ENCODE results near the gene RPLP2.

The RPLP2 gene

DNA sequence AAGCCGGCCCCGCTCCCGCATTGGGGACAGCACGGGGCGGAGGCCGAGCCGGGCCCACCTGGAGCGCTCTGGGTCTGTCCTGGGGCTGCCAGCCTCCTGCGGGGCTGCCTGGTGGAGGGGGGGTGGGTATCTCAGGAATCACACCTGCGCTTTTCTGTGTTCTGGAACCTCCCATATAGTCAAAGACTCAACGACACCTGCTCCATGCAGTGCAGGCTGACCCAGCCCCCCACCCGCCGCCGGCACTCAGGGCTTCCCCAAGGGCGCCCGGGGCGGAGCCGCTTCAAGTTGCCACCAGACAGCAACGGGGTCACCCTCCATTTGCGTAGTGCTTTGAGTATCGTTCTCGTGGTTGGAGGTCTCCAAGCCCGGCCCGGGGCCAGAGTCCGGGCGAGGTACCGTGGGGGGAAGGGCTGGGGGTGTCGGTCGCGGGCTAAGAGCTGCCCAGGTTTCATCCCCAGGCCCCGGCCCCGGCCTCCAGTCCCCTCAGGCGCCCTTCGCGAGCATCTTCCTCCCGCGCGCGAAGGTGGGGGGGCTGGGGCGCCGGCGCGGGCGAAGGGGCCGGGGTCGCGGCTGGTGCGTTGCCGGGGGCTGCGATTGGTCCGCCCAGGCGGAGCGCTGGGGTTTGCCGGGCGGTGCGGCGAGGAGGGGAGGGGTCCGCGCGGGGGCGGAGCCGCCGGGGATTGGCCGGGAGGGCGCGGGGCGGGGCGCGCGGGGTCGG lies 39.5 kb downstream of the RPLP2 start:
- H3K27ac Mint-ChIP-seq = no peak overlapping the region
- DNase-seq (ENCODE audit: low spot score in 2 of 2) (no peak), ATAC-seq (no peak)
- no peaks in the 10 kb centered on the region for H3K9me3 Mint-ChIP-seq
- no peaks in the 10 kb centered on the region for H3K36me3 Mint-ChIP-seq
- peak overlapping the region; percentile 60 for H3K4me3 Mint-ChIP-seq
- H3K4me1 Mint-ChIP-seq = peaks cover 6% of the 10 kb centered on the region

DNA sequence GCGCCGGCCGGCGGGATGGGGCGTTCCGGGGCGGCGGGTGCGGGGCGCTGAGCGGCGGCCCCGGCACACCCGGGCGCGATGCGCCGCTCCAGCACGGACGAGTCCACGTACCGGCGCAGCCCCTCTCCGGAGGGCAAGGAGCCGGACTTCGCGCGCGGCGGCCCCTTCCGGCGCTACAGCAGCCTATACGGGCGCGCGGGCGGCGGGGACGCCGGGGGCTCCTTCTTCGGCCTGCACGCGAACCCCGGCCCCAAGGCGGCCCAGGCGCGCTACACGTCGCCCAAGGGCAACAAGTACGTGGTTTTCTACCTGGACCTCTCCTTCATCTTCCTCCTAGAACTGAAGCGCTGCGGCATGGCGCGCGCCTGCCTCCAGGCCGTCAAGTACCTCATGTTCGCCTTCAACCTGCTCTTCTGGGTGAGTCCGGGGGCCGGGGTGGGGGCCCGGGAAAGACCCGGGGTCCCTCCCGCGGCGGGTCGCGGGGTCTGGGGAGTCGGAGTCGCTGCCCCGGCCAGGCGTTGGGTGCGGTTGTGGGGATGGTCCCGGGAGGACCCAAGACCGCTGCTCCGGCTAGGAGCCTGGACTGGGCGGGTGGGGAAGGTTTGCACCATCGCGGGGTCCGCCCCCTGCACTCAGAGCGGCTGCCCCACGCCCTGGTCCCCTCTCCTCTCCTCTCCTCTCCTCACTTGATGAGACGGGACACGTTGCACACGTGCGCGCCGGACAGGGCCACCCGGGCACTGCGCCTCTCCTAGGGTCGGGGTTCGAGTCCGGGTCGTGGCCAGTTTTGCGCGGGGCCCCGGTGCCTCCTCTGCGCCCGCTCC lies 40.4 kb downstream of the RPLP2 start:
- Mint-ChIP-seq H3K36me3 (no peaks in the 10 kb centered on the region), H3K9me3 (no peaks in the 10 kb centered on the region), H3K4me1 (peaks cover 6% of the 10 kb centered on the region), H3K4me3 (peak overlapping the region; percentile 26), H3K27ac (no peak overlapping the region)
- no peak for DNase-seq (ENCODE audit: low spot score in 2 of 2)
- no peak for ATAC-seq

DNA sequence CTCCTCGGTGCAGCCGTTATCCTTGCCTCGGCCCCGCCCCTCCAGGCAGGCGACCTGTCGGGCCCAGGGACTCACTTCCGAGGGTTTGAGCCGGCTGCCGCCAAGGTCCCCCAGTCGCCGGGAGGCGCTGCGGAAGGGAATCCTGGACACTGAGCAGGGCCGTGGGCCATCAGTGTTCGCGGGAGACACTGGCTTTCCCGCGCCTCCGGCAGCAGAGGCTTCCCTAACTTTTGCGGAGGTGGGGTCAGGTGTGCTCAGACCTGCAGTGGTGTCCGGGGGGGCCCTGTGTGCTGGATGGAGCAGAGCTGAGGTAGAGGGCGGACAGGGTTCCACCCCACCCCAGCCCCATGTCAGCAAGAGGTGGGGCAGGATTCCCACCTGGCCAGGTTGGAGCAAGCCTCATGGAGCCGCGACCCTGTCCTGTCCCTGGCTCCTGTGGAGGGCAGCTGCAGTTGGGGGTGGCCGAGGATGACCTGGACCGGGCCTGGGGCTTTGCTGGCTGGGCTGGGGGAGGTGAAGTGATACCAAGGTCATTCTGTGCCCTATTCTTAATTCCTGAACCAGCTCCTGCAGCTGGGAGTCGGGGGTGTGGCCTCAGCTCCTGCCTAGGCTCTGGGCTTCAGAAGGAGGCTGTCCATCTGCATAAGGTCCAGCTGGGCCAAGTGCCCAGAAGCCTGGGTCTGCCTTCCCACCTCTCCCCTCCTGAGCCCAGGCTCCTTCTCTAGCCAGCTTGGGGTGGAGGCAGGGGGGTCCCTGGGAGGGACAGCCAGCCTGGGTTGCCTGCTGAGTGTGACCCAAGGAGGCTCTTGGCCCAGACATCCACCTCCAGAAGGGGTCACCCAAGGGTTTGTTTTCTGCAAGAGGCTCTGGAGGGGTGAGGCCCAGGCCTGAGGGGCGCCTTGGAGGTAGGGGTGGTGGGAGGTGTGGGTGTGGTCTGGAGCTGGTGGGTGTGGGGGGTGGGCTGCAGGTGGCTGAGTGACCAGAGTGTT lies 41.3 kb downstream of the RPLP2 start:
- no peak for DNase-seq (ENCODE audit: low spot score in 2 of 2)
- no peak for ATAC-seq
- no peaks in the 10 kb centered on the region for H3K9me3 Mint-ChIP-seq
- H3K4me1 Mint-ChIP-seq = peaks cover 6% of the 10 kb centered on the region
- no peaks in the 10 kb centered on the region for H3K36me3 Mint-ChIP-seq
- no peak overlapping the region for H3K4me3 Mint-ChIP-seq
- H3K27ac Mint-ChIP-seq = no peak overlapping the region

DNA sequence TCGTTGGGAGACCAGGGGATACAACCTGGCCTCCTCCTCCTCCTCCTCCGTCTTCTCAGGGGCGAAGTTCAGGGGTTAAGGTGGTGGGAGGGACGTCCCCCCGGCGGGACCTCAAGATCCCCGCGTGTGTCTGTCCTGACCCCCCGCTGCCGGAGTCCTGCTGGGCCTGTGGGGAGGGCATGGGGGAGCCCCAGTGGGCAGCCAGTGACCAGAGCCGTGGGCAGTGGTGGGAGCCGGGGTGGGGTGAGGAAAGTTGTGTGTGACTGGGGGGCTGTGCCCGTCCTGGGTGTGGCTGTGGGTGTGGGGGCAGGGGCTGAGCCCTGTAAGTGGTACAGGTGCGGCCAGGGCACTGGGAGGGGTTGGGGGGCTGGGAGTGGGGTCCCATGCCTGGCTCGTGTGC lies 43.0 kb downstream of the RPLP2 start:
- no peaks in the 10 kb centered on the region for H3K9me3 Mint-ChIP-seq
- H3K36me3 Mint-ChIP-seq = no peaks in the 10 kb centered on the region

DNA sequence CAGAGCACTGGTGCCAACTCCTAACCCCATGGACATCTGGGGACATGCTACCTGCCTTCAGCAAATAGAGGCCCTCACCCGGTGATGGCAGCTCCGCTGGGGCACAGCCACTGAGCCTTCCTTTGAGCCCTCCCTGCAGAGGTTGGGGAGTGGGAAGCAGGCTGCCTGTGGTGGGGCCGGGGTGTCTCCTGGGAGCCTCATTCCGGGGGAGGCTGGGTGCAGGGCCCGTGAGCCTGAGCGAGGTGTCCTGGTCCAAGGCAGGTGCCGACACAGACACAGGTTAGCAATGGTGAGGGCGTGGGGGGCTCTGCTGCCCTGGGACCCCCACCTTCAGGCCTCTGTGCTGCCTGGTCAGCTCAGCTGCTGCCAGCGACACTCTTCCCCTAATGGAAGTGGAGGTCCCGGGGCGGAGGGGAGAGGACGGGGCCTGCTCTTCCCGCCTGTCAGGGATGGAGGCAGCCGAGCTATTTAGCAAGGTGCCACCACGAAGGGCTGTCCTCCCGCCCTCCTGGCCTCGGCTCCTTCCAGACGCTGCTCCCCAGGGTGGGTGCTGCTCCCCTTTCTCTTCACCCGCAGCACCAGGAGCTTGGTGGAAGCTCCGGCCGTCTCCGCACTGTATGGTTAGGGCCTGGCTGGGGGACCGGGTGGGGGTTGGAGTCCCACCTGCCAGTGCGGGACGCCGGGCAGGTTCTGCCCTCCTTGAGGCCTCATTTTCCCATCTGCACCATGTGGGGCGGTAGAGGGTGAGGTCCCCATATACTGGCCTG lies 44.1 kb downstream of the RPLP2 start:
- no peak overlapping the region for H3K27ac Mint-ChIP-seq
- H3K9me3 Mint-ChIP-seq = no peaks in the 10 kb centered on the region
- no peak overlapping the region for H3K4me3 Mint-ChIP-seq
- DNase-seq (ENCODE audit: low spot score in 2 of 2) = no peak
- no peak for ATAC-seq
- H3K36me3 Mint-ChIP-seq = peaks cover 1% of the 10 kb centered on the region
- peaks cover 7% of the 10 kb centered on the region for H3K4me1 Mint-ChIP-seq

More for the DNA sequence above, 43.0 kb downstream of the RPLP2 start:
- ATAC-seq = no peak
- Mint-ChIP-seq H3K4me3 (no peak overlapping the region), H3K4me1 (peaks cover 13% of the 10 kb centered on the region), H3K27ac (no peak overlapping the region)
- no peak for DNase-seq (ENCODE audit: low spot score in 2 of 2)

DNA sequence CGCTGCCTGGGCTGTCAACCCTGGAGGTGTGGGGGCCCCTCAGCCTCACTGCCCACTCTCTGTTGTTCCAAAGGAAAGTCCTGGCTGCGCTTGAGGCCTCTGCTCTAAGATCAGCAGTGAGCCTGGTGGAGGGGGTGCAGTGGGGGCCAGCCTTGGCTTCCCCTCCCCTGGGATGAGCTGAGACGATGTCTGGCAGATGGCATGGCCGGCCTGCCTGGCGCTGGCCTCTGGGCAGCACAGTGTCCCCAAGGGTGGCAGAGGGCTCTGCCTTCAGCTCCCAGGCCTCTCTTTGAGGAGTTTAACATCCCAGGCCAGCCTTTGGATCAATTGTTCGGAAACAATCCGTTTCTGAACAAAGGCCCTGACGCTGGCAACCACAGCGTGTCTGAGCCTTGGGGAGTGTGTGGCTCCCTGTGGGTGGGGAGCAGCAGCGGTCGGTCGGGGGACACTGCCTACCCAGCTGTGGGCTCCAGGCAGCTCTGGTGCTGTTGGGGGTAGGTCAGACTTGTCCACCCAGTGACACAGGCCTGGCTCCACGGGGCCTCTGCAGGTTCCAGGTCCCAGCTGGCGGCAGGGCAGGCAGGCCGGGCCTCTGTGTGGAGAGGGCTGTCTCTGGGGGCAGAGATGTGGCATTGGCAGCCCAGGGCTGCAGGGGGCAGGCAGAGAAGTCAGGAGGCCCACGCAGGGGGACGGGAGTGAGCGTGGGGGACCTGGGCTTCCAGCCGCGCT lies 45.0 kb downstream of the RPLP2 start:
- Mint-ChIP-seq H3K36me3 (peaks cover 5% of the 10 kb centered on the region), H3K4me1 (peaks cover 7% of the 10 kb centered on the region), H3K4me3 (no peak overlapping the region), H3K27ac (no peak overlapping the region), H3K9me3 (no peaks in the 10 kb centered on the region)
- DNase-seq (ENCODE audit: low spot score in 2 of 2) = no peak
- ATAC-seq = no peak

DNA sequence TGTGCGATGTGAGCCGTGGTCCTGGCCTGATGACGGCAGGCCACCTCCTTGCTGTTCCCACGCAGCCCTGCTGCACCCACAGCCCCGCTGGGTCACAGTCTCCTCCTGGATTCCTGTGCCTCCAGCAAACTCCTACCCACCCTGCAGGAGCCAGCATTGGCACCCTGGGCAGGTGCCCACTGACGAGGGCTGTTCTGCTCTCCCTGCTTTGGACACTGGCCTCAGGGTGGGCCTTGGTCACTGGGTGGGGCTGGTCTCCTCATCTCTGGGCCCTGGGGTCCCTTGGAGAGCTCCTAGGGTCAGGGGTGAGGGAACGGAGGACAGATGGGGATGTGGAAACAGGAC lies 45.5 kb downstream of the RPLP2 start:
- Mint-ChIP-seq H3K9me3 (no peaks in the 10 kb centered on the region), H3K36me3 (peaks cover 5% of the 10 kb centered on the region), H3K4me3 (no peak overlapping the region), H3K27ac (no peak overlapping the region), H3K4me1 (peaks cover 7% of the 10 kb centered on the region)
- no peak for DNase-seq (ENCODE audit: low spot score in 2 of 2)
- ATAC-seq = no peak

DNA sequence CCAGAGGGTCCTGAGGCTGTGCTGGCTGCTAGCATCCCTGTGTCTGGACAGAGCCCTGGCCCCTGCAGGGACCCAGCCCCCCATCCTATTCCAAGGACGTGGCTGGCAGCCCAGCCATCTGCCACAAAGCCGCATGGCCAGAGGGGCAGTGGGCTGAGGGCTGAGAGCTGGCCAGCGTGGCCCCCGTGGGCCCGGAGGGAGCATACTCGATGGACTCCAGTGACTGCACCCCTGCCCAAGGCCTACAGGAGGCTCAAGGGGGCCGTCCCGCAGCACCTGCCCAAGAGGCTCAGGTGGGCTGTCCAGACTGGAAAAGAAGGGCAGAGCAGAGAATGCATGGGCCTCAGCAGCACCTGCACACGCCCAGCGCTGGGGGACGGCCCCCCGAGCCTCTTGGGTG lies 46.0 kb downstream of the RPLP2 start:
- Mint-ChIP-seq H3K36me3 (peaks cover 5% of the 10 kb centered on the region), H3K27ac (peak overlapping the region; percentile 37)

DNA sequence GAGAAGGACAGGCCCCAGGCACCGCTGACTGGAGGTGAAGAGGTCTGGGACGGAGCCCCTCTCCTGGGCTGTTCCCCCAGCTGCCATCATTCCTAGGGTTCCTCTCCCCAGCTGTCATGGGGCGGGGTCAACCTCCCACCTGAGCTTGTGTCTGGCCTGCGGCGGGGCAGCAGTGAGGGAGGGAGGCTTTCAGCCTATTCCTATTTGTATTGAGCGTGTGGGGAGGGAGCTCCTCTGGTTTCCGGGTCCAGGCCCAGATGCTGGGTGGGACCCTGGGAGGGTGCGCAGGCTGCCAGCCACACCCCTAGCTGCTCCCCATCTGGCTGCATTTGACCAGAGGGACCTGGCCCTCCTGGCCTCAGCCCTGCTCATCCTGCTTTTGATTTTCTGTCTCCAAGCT lies 46.6 kb downstream of the RPLP2 start:
- Mint-ChIP-seq H3K9me3 (no peaks in the 10 kb centered on the region), H3K36me3 (peaks cover 5% of the 10 kb centered on the region), H3K4me3 (no peak overlapping the region), H3K27ac (peak overlapping the region; percentile 87), H3K4me1 (peaks cover 7% of the 10 kb centered on the region)
- no peak for DNase-seq (ENCODE audit: low spot score in 2 of 2)
- no peak for ATAC-seq

More for the DNA sequence above, 46.0 kb downstream of the RPLP2 start:
- Mint-ChIP-seq H3K4me3 (no peak overlapping the region), H3K9me3 (no peaks in the 10 kb centered on the region), H3K4me1 (peaks cover 7% of the 10 kb centered on the region)
- ATAC-seq = no peak
- DNase-seq (ENCODE audit: low spot score in 2 of 2) = no peak

DNA sequence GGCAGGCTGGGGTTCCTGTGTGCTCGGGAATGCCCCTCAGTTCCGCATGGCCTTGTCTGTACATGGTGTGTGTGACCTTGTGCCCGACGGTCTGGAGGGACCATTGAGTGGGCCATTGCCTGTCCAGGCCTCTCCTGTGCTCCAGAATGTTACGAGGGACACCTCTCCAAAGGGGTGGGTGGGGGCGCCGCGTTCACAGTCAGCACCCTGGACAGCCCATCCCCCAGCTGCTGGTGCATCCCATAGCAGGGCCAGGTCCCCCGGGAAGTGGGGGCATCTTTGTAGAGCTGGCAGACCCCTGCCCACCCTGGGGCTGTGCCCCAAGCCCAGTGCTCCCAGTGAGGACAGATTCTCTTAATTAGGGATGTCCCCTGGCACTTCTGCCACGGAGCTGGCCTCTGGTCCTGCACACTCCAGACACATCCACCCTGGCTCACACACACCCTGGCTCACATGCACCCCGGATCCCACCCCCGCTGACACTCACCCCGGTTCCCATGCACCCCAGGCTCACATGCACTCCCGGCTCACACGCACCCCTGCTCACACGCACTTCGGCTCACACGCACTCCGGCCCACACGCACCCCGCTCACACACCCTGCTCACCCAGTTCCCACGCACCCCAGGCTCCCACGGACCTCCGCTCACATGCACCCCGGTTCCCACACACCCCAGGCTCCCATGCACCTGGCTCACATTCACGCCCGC lies 48.4 kb downstream of the RPLP2 start:
- H3K36me3 Mint-ChIP-seq = peaks cover 16% of the 10 kb centered on the region
- ATAC-seq (no peak), DNase-seq (ENCODE audit: low spot score in 2 of 2) (no peak)
- H3K4me3 Mint-ChIP-seq = no peak overlapping the region
- H3K4me1 Mint-ChIP-seq = peaks cover 7% of the 10 kb centered on the region
- H3K9me3 Mint-ChIP-seq = no peaks in the 10 kb centered on the region
- H3K27ac Mint-ChIP-seq = no peak overlapping the region

DNA sequence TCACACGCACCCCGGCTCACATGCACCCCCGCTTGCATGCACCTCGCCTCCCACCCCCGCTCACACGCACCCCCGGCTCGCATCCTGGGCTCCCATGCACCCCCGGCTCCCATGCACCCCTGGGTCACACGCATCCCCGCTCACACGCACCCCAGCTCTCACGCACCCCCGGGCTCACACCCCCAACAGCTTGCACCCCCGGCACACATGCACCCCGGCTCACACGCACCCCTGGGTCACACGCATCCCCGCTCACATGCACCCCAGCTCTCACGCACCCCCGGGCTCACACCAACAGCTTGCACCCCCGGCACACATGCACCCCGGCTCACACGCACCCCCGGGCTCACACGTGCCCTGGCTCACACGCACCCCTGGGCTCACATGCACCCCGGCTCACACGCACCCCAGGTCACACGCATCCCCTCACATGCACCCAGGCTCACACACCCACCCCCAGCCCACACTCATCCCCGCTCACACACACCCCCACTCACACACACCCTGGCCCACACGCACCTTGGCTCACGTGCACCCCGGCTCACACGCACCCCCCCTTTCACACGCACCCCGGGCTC lies 49.1 kb downstream of the RPLP2 start:
- DNase-seq (ENCODE audit: low spot score in 2 of 2) (no peak), ATAC-seq (no peak)
- H3K36me3 Mint-ChIP-seq = peaks cover 23% of the 10 kb centered on the region
- no peak overlapping the region for H3K4me3 Mint-ChIP-seq
- no peaks in the 10 kb centered on the region for H3K9me3 Mint-ChIP-seq
- no peak overlapping the region for H3K27ac Mint-ChIP-seq
- H3K4me1 Mint-ChIP-seq = peaks cover 7% of the 10 kb centered on the region

DNA sequence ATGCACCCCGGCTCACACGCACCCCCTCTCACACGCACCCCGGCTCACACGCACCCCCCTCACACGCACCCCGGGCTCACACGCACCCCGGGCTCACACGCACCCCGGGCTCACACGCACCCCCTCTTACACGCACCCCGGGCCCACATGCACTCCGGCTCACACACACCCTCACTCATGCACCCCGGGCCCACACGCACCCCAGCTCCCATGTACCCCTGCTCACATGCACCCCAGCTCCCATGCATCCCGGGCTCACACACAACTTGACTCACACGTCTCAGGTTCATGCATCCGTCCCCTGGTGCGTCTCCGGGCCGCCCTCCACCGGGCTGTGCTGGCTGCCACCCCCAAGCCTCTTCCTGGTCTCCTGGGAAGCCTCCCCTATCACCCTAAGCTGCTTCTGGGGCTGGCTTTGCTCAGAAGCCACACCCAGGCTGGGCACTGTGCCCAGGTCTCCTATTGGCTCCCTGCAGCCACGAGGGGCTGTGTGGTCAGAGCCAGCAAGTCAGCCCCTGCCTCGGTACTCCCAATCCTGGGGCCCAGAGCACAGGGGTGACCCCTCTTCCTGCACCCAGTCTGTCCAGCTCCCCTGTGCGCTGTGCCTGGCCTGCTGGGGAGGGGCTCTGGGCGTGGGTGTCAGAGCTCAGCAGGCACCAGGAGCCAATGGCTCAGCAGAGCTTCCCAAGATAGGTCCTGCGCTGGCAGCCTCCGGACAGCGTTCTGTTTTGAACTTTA lies 49.8 kb downstream of the RPLP2 start:
- peaks cover 25% of the 10 kb centered on the region for H3K36me3 Mint-ChIP-seq
- ATAC-seq (no peak), DNase-seq (ENCODE audit: low spot score in 2 of 2) (no peak)
- H3K4me3 Mint-ChIP-seq = no peak overlapping the region
- H3K27ac Mint-ChIP-seq = no peak overlapping the region
- H3K9me3 Mint-ChIP-seq = no peaks in the 10 kb centered on the region
- H3K4me1 Mint-ChIP-seq = peaks cover 7% of the 10 kb centered on the region
